Stimulated activated CD4-positive, alpha-beta T cell treated with anti-CD3 and anti-CD28 coated beads, TNF-alpha, amount 100 ng/mL, for 24 hours (primary cell): ENCODE measurements around the gene F8.
"Not testable (repeated sequence)": the region's sequence is repeated elsewhere in the genome, so short reads cannot be mapped to it uniquely, and the experiment has no call there.

Experiments used
- DNase-seq, 3 experiments: peaks; one replicate each; pipeline ENCODE4 v3.0.0-alpha.2; 2020; ENCODE audit warnings: low read depth in 3 of 3

F8 gene

GRCh38 chrX:155031657-155032056 lies 9.1 kb upstream of the F8 start:
- no peak for DNase-seq

- no peak for DNase-seq
Measured at GRCh38 chrX:155028877-155029291, 6.4 kb upstream of the F8 start.

- DNase-seq, result no peak
Measured at GRCh38 chrX:155028129-155028528, 5.6 kb upstream of the F8 start.

- DNase-seq, result no peak
Measured at GRCh38 chrX:155027509-155028066, 5.1 kb upstream of the F8 start.

- peak; percentile 77 to 91 (median 83) for DNase-seq
Measured at GRCh38 chrX:155026727-155027508, 4.4 kb upstream of the F8 start, which contains the start of gene FUNDC2. Gene FUNDC2, plus strand, starts transcription at chrX:155026844. Its CDS starts 95 bp downstream, at chrX:155026939.

GRCh38 chrX:155026420-155026726 lies 3.9 kb upstream of the F8 start:
- DNase-seq, result no peak

- no peak for DNase-seq
Measured at GRCh38 chrX:155023907-155024833, 1.6 kb upstream of the F8 start.

GRCh38 chrX:155020591-155020990 lies 1.9 kb downstream of the F8 start:
- DNase-seq, result no peak

- DNase-seq, result no peak
Measured at GRCh38 chrX:155009994-155010472, 12.5 kb downstream of the F8 start.

- not testable (repeated sequence) for DNase-seq
Measured at GRCh38 chrX:155008578-155008977, 13.9 kb downstream of the F8 start.

- DNase-seq, result not testable (repeated sequence)
Measured at GRCh38 chrX:155006913-155007671, 15.4 kb downstream of the F8 start.

- not testable (repeated sequence) for DNase-seq
Measured at GRCh38 chrX:155006379-155006778, 16.1 kb downstream of the F8 start.

- no peak for DNase-seq
Measured at GRCh38 chrX:155005190-155005589, 17.3 kb downstream of the F8 start.

GRCh38 chrX:155001873-155002272 lies 20.6 kb downstream of the F8 start:
- DNase-seq, result no peak

- no peak for DNase-seq
Measured at GRCh38 chrX:155000841-155001240, 21.7 kb downstream of the F8 start.

GRCh38 chrX:154998204-154998880 lies 24.2 kb downstream of the F8 start:
- DNase-seq, result no peak

- no peak for DNase-seq
Measured at GRCh38 chrX:154991476-154991875, 31.0 kb downstream of the F8 start.

- DNase-seq, result peak in 2 of 3 experiments; percentile 2 to 7
Measured at GRCh38 chrX:154991039-154991438, 31.5 kb downstream of the F8 start.

GRCh38 chrX:154990496-154990895 lies 32.0 kb downstream of the F8 start:
- no peak for DNase-seq

GRCh38 chrX:154988719-154989118 lies 33.8 kb downstream of the F8 start:
- DNase-seq, result no peak

- no peak for DNase-seq
Measured at GRCh38 chrX:154987940-154988339, 34.6 kb downstream of the F8 start.
